Esophagus muscularis mucosa (tissue), 4 donors: Measurements from ENCODE around the gene TNPO1.

Experiments
- EP300 ChIP-seq: sonication (generic); formaldehyde crosslinking; IDR thresholded peaks from one replicate; pipeline ENCODE4 v1.6.1; 2017; ENCODE audit warnings: antibody characterized with exemption
- POLR2A ChIP-seq: fragments of 450-650 bp; IDR thresholded peaks from one replicate; pipeline ENCODE4 v1.6.1; 2017; ENCODE audit warnings: antibody characterized with exemption, moderate library complexity, mild to moderate bottlenecking, low read depth
- POLR2AphosphoS5 ChIP-seq, 2 donors: sonication (generic); formaldehyde crosslinking; IDR thresholded peaks; one replicate each; pipeline ENCODE4 v1.6.1; 2017; ENCODE audit warnings: antibody characterized with exemption in 2 of 2
- TF ChIP-seq, protein P1 (sequence below), 3 experiments: fragments of 200-600 bp in 2 of 3; fragments of 450-650 bp in 1 of 3; sonication (generic) in 2 of 3; IDR thresholded peaks; one replicate each; pipeline ENCODE4 v1.5.1; 2017 to 2019; ENCODE audit warnings: antibody characterized with exemption in 3 of 3, mild to moderate bottlenecking in 2 of 3, moderate library complexity in 1 of 3

GRCh38 chr5:72883850-72884249 is 67.4 kb downstream of the TNPO1 start:
- TF ChIP-seq POLR2A = no peak
- TF ChIP-seq, protein P1, sequence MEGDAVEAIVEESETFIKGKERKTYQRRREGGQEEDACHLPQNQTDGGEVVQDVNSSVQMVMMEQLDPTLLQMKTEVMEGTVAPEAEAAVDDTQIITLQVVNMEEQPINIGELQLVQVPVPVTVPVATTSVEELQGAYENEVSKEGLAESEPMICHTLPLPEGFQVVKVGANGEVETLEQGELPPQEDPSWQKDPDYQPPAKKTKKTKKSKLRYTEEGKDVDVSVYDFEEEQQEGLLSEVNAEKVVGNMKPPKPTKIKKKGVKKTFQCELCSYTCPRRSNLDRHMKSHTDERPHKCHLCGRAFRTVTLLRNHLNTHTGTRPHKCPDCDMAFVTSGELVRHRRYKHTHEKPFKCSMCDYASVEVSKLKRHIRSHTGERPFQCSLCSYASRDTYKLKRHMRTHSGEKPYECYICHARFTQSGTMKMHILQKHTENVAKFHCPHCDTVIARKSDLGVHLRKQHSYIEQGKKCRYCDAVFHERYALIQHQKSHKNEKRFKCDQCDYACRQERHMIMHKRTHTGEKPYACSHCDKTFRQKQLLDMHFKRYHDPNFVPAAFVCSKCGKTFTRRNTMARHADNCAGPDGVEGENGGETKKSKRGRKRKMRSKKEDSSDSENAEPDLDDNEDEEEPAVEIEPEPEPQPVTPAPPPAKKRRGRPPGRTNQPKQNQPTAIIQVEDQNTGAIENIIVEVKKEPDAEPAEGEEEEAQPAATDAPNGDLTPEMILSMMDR (IDR thresholded peaks at IDR 0.05) = no peak
- TF ChIP-seq EP300 = no peak
- TF ChIP-seq POLR2AphosphoS5 (IDR thresholded peaks at IDR 0.05) = no peak
